Suprapubic skin (tissue), 4 donors: ENCODE measurements around the gene DNAAF1.

ENCODE experiments used
- POLR2A ChIP-seq, 2 donors: fragments of 450-650 bp; IDR thresholded peaks; one replicate each; pipeline ENCODE4 v1.6.1; 2017; ENCODE audit warnings: antibody characterized with exemption in 2 of 2, mild to moderate bottlenecking in 2 of 2, moderate library complexity in 2 of 2
- POLR2AphosphoS5 ChIP-seq, 3 donors: sonication (generic); formaldehyde crosslinking; IDR thresholded peaks; one replicate each; pipeline ENCODE4 v1.6.1; 2017; ENCODE audit warnings: antibody characterized with exemption in 3 of 3
- TF ChIP-seq, protein P1 (sequence below), 2 donors: fragments of 200-600 bp in 1 of 2; fragments of 450-650 bp in 1 of 2; sonication (generic) in 1 of 2; IDR thresholded peaks; one replicate each; pipeline ENCODE4 v1.5.1; 2016 to 2019; ENCODE audit warnings: antibody characterized with exemption in 2 of 2, mild to moderate bottlenecking in 1 of 2, moderate library complexity in 1 of 2

DNA sequence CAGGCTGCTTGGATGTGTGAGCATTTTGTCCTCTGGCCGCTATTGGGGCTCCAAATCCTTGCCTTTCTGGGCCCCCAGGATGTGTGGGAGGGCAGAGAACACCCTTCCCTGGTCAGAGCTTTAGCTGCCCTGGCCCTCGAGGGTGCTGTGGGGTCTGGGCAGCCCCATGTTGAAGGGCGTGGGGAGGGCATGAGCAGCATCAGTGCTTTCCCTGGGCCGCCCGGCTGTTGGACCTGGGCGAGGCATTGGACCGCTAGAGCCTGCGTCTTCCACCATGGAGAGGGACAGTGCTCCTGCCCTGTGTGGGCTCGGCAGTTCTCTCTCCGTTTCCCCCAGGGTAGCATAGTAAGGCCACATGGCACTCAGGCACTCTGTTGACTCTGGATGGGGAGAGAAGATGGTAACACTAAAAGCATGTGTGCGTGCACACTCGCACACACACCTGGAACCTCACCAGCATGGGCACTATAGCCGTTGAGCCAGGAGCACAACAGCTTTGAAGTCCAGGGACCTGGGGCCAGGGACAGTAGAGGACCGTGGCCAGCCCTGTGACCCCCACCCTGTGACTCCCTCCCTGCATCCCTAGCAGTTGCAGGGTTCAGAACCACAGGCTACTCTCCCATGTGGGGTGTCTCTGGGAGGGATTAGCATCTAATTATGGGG, 52.5 kb downstream of the DNAAF1 start:
- no peak for TF ChIP-seq POLR2A (IDR thresholded peaks at IDR 0.05)
- TF ChIP-seq, protein P1, sequence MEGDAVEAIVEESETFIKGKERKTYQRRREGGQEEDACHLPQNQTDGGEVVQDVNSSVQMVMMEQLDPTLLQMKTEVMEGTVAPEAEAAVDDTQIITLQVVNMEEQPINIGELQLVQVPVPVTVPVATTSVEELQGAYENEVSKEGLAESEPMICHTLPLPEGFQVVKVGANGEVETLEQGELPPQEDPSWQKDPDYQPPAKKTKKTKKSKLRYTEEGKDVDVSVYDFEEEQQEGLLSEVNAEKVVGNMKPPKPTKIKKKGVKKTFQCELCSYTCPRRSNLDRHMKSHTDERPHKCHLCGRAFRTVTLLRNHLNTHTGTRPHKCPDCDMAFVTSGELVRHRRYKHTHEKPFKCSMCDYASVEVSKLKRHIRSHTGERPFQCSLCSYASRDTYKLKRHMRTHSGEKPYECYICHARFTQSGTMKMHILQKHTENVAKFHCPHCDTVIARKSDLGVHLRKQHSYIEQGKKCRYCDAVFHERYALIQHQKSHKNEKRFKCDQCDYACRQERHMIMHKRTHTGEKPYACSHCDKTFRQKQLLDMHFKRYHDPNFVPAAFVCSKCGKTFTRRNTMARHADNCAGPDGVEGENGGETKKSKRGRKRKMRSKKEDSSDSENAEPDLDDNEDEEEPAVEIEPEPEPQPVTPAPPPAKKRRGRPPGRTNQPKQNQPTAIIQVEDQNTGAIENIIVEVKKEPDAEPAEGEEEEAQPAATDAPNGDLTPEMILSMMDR (IDR thresholded peaks at IDR 0.05) = no peak
- TF ChIP-seq POLR2AphosphoS5 (IDR thresholded peaks at IDR 0.05) = no peak
